GM12878 (cell line): ENCODE measurements around the gene ZNF507. TPM values are rescaled to one million over a fixed set of nuclear protein-coding genes. Genes with fewer than 3 reads are reported as not detected.

Experiments
- BCLAF1 ChIP-seq: fragments of 450-650 bp; IDR thresholded peaks from 2 replicates; pipeline ENCODE4 v1.6.1; 2017; ENCODE audit warnings: antibody characterized with exemption, mild to moderate bottlenecking, moderate library complexity
- BHLHE40 ChIP-seq, 2 experiments: fragments of 450-650 bp in 1 of 2; IDR thresholded peaks; 2 replicates each; pipeline ENCODE4 v1.6.1; 2011 to 2017; ENCODE audit warnings: low read depth in 2 of 2, borderline replicate concordance in 1 of 2, improper control_type of control experiment in 1 of 2, low read length in 1 of 2, mild to moderate bottlenecking in 1 of 2
- KDM1A ChIP-seq: fragments of 200-600 bp; sonication (generic); IDR thresholded peaks from 2 replicates; pipeline ENCODE4 v1.6.1; 2016; ENCODE audit warnings: borderline replicate concordance
- SMC3 ChIP-seq: IDR thresholded peaks from 2 replicates; pipeline ENCODE4 v1.6.1; 2011; ENCODE audit warnings: low read length, improper control_type of control experiment, borderline replicate concordance
- ZBTB40 ChIP-seq: fragments of 450-650 bp; IDR thresholded peaks from 2 replicates; pipeline ENCODE4 v1.6.1; 2016; ENCODE audit warnings: mild to moderate bottlenecking, moderate library complexity, borderline replicate concordance
- polyA plus RNA-seq, 11 experiments: library from polyadenylated mRNA; depleted of rRNA in 4 of 11; unstranded in 6 of 11; stranded (reverse) in 5 of 11; fragments of >200 nt; fragmentation: Nextera tagmentation in 4 of 11; fragmentation: Illumina TruSeq in 1 of 11; extraction: Ambion mirVana in 4 of 11; extraction: Trizol in 1 of 11; gene quantifications; 1 replicate in 1 of 11; 2 replicates in 10 of 11; pipeline versions ENCODE4 v1.2.1 to v1.2.3, GENCODE V29; 2011 to 2016; ENCODE audit warnings: inconsistent platforms in 2 of 11, missing spikeins in 2 of 11, low read depth in 1 of 11
- total RNA-seq, 4 experiments: library from RNA; depleted of rRNA in 3 of 4; stranded (reverse); fragments of >200 nt in 3 of 4; fragmentation: Illumina TruSeq in 1 of 4; extraction: Trizol in 1 of 4; gene quantifications; 2 replicates each; pipeline versions ENCODE4 v1.2.1 to v1.2.3, GENCODE V29; 2013 to 2021
- TF ChIP-seq, protein P1 (sequence below): IDR thresholded peaks from 2 replicates; pipeline ENCODE4 v1.6.1; 2012; ENCODE audit warnings: low read depth, low read length, improper control_type of control experiment
- TF ChIP-seq, protein P2 (sequence below): IDR thresholded peaks from 2 replicates; pipeline ENCODE4 v1.6.1; 2011; ENCODE audit warnings: low read depth, low read length, improper control_type of control experiment, borderline replicate concordance

Gene ZNF507
- total and polyA plus RNA-seq, 10 of the 15 experiments (the other 5 are each of a cell fraction or from before 2014, with no cell fraction given): 2.3 to 18.4 (median 10.1) TPM

GRCh38 chr19:32345261-32346207 lies at the start of gene ZNF507 (continued):
- TF ChIP-seq, protein P1, sequence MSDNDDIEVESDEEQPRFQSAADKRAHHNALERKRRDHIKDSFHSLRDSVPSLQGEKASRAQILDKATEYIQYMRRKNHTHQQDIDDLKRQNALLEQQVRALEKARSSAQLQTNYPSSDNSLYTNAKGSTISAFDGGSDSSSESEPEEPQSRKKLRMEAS: peak; percentile 88; the same call in 1 of the 2 replicates
- no peak for TF ChIP-seq KDM1A
- TF ChIP-seq ZBTB40: 0 out of 2 replicates have a peak, but pooled peaks have one; percentile 26
- TF ChIP-seq SMC3: no peak
- TF ChIP-seq, protein P2, sequence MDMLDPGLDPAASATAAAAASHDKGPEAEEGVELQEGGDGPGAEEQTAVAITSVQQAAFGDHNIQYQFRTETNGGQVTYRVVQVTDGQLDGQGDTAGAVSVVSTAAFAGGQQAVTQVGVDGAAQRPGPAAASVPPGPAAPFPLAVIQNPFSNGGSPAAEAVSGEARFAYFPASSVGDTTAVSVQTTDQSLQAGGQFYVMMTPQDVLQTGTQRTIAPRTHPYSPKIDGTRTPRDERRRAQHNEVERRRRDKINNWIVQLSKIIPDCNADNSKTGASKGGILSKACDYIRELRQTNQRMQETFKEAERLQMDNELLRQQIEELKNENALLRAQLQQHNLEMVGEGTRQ: peak; percentile 95
- peak; percentile 81 to 94; a peak in 3 of 4 replicates for TF ChIP-seq BHLHE40 (IDR thresholded peaks at IDR 0.05; ENCODE audit: borderline replicate concordance in 1 of 2, low read depth in 2 of 2, low read length in 1 of 2)
- no peak for TF ChIP-seq BCLAF1
